OCI-LY7 (cell line): Measurements from ENCODE around the gene KIF21B.

Source experiments
- CTCF ChIP-seq: fragments of 200-600 bp; sonication (generic); conservative IDR thresholded peaks from 2 replicates; pipeline ENCODE4 v1.5.1; 2014; ENCODE audit warnings: mild to moderate bottlenecking, antibody characterized with exemption, low read length, moderate library complexity, mixed read lengths
- EZH2phosphoT487 ChIP-seq: fragments of 200-600 bp; sonication (generic); IDR thresholded peaks from 2 replicates; pipeline ENCODE4 v1.6.1; 2018; ENCODE audit warnings: low read depth, borderline replicate concordance, mild to moderate bottlenecking, mixed run types, antibody characterized with exemption, low read length, moderate library complexity, mixed read lengths

GRCh38 chr1:201013031-201013485, 10.5 kb downstream of the KIF21B start:
- TF ChIP-seq CTCF = no peak
- TF ChIP-seq EZH2phosphoT487 = no peak
